Panc1 (cell line): Measurements from ENCODE around the gene CHAC2.

ENCODE experiments used
- POLR2AphosphoS5 ChIP-seq: IDR thresholded peaks from 2 replicates; pipeline ENCODE4 v1.6.1; 2012; ENCODE audit warnings: mild to moderate bottlenecking, low read depth, low read length, moderate library complexity
- TF ChIP-seq, protein P1 (sequence below): fragments of 450-650 bp; IDR thresholded peaks from 2 replicates; pipeline ENCODE4 v1.5.1; 2017; ENCODE audit warnings: mild to moderate bottlenecking
- TF ChIP-seq, protein P2 (sequence below), 2 experiments: IDR thresholded peaks; 2 replicates each; pipeline ENCODE4 v1.6.1; 2011 to 2012; ENCODE audit warnings: low read depth in 2 of 2, control low read depth in 1 of 2, low read length in 1 of 2, mild to moderate bottlenecking in 1 of 2, moderate library complexity in 1 of 2; ENCODE audit not compliant: insufficient read depth in 1 of 2

DNA sequence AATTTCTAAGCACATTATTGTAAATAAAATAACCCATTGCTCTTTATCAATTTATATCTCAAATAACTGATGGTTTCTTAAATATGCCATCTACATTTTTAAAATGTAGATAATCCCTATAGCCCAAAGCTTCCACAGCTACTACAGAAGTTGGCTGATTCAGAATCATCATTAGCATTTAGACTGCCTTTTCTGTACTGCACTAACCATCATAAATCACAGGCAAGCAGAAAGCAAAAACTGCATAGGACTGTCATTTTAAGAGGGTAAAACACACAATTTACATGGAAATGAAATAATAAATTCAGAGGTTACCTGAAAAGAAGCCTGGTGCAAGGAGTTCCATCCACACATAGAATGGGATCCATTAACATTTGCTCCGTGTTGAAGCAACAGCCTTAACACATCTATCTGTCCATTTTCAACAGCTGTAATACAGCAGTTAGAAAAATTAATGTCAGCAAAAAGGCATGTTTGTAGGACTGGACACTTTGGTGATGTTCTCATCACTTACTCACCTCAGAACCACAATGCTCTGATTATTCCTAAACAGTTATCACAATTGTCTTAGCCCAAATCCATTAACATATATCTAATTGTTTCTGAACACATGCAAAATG is 38.4 kb upstream of the CHAC2 start:
- TF ChIP-seq, protein P1, sequence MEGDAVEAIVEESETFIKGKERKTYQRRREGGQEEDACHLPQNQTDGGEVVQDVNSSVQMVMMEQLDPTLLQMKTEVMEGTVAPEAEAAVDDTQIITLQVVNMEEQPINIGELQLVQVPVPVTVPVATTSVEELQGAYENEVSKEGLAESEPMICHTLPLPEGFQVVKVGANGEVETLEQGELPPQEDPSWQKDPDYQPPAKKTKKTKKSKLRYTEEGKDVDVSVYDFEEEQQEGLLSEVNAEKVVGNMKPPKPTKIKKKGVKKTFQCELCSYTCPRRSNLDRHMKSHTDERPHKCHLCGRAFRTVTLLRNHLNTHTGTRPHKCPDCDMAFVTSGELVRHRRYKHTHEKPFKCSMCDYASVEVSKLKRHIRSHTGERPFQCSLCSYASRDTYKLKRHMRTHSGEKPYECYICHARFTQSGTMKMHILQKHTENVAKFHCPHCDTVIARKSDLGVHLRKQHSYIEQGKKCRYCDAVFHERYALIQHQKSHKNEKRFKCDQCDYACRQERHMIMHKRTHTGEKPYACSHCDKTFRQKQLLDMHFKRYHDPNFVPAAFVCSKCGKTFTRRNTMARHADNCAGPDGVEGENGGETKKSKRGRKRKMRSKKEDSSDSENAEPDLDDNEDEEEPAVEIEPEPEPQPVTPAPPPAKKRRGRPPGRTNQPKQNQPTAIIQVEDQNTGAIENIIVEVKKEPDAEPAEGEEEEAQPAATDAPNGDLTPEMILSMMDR, result no peak
- TF ChIP-seq POLR2AphosphoS5, result no peak
- TF ChIP-seq, protein P2, sequence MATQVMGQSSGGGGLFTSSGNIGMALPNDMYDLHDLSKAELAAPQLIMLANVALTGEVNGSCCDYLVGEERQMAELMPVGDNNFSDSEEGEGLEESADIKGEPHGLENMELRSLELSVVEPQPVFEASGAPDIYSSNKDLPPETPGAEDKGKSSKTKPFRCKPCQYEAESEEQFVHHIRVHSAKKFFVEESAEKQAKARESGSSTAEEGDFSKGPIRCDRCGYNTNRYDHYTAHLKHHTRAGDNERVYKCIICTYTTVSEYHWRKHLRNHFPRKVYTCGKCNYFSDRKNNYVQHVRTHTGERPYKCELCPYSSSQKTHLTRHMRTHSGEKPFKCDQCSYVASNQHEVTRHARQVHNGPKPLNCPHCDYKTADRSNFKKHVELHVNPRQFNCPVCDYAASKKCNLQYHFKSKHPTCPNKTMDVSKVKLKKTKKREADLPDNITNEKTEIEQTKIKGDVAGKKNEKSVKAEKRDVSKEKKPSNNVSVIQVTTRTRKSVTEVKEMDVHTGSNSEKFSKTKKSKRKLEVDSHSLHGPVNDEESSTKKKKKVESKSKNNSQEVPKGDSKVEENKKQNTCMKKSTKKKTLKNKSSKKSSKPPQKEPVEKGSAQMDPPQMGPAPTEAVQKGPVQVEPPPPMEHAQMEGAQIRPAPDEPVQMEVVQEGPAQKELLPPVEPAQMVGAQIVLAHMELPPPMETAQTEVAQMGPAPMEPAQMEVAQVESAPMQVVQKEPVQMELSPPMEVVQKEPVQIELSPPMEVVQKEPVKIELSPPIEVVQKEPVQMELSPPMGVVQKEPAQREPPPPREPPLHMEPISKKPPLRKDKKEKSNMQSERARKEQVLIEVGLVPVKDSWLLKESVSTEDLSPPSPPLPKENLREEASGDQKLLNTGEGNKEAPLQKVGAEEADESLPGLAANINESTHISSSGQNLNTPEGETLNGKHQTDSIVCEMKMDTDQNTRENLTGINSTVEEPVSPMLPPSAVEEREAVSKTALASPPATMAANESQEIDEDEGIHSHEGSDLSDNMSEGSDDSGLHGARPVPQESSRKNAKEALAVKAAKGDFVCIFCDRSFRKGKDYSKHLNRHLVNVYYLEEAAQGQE (IDR thresholded peaks at IDR 0.05; ENCODE audit: insufficient read depth in 1 of 2, low read depth in 2 of 2, low read length in 1 of 2), result no peak
